ENCODE results near the gene ASTL. TPM values are rescaled to one million over a fixed set of nuclear protein-coding genes. Genes with fewer than 3 reads are reported as not detected.

Gene ASTL
- total RNA-seq, 1 donor from 2014 or later: not detected

DNA sequence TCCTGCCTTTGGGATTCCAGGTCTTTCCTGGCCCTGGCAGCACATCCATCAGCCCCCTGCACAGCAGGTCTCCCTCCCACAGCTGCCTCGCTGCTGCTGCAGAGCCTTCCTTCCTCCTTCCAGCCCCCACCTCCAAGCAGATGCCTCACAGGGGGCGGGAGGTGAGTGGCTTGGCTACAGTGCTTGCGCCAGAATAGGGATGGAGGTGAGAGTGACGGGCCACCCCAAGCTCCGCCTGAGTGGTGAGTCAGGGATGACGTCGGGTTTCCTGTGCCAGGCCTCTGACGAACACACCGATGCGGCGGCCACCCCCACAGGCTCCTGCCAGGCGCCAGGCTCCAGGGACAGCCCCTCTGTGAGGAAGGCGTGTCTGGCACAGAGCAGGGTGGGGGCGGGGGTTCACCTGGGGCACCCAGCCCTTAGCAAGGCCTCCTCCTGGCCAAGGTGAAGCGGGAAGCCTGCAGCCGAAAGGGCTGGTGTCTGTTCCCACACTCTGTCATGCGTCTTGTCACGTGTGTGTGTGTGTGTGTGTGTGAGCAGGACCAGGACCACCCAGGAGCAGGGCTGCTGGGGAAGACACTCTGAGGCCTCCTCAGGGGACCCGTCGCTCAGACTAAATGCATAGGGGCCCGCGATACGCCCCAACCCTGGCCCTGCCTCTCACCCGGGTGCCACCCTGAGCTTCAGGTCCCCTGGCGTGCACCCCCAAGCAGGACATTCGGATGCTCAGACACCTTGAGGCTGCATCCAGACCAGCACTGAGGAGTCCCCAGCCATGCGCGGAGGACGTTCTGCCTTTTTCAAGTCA lies 10.3 kb upstream of the ASTL start:
- no peak overlapping the region for H3K27ac Mint-ChIP-seq (ENCODE audit: unreplicated experiment)
- peaks cover 2% of the 10 kb centered on the region for H3K27me3 Mint-ChIP-seq (ENCODE audit: low read depth)
- H3K4me3 Mint-ChIP-seq (ENCODE audit: unreplicated experiment): no peak overlapping the region

DNA sequence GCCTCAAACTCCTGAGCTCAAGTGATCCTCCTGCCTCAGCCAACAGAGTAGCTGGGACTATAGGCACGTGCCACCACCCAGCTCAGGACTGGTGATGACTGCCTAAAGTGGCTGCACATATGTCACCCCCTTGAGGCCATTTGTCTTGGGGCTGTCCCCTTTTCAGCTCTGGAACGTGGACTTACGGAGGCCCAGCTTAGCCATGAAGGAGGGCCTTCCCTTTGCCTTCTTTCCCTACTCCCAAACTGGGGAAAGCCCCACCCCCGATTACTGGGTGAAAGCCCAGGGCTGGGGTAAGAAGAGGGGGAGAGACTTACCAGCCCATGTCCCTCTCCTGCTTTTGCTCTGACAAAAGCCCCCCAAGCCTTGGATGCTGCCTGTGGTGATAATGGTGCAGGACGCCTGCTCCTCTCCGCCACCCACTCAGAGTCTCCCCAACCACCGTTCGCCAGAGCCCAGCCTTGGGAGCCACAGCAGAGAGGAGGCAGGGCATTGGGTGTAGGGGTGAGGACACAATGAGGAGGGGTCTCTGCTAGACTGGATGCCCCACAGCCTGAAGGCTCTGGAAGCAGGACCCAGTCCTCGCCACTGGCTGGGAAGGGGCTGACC lies 9.4 kb upstream of the ASTL start:
- DNase-seq (ENCODE audit: low spot score): no peak
- H3K27ac Mint-ChIP-seq (ENCODE audit: unreplicated experiment): no peak overlapping the region
- peaks cover 12% of the 10 kb centered on the region for H3K4me1 Mint-ChIP-seq (ENCODE audit: low read depth)
- H3K27me3 Mint-ChIP-seq (ENCODE audit: low read depth): peaks cover 2% of the 10 kb centered on the region
- no peaks in the 10 kb centered on the region for H3K9me3 Mint-ChIP-seq (ENCODE audit: low read depth)
- no peaks in the 10 kb centered on the region for H3K36me3 Mint-ChIP-seq (ENCODE audit: low read depth)
- H3K4me3 Mint-ChIP-seq (ENCODE audit: unreplicated experiment): no peak overlapping the region
- TF ChIP-seq, protein P1, sequence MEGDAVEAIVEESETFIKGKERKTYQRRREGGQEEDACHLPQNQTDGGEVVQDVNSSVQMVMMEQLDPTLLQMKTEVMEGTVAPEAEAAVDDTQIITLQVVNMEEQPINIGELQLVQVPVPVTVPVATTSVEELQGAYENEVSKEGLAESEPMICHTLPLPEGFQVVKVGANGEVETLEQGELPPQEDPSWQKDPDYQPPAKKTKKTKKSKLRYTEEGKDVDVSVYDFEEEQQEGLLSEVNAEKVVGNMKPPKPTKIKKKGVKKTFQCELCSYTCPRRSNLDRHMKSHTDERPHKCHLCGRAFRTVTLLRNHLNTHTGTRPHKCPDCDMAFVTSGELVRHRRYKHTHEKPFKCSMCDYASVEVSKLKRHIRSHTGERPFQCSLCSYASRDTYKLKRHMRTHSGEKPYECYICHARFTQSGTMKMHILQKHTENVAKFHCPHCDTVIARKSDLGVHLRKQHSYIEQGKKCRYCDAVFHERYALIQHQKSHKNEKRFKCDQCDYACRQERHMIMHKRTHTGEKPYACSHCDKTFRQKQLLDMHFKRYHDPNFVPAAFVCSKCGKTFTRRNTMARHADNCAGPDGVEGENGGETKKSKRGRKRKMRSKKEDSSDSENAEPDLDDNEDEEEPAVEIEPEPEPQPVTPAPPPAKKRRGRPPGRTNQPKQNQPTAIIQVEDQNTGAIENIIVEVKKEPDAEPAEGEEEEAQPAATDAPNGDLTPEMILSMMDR (IDR thresholded peaks at IDR 0.05): no peak

More for the DNA sequence above, 10.3 kb upstream of the ASTL start:
- Mint-ChIP-seq H3K4me1 (ENCODE audit: low read depth) (peaks cover 12% of the 10 kb centered on the region), H3K36me3 (ENCODE audit: low read depth) (no peaks in the 10 kb centered on the region), H3K9me3 (ENCODE audit: low read depth) (no peaks in the 10 kb centered on the region)
- DNase-seq (ENCODE audit: low spot score): peak; percentile 89
- TF ChIP-seq, protein P1 (IDR thresholded peaks at IDR 0.05): no peak

DNA sequence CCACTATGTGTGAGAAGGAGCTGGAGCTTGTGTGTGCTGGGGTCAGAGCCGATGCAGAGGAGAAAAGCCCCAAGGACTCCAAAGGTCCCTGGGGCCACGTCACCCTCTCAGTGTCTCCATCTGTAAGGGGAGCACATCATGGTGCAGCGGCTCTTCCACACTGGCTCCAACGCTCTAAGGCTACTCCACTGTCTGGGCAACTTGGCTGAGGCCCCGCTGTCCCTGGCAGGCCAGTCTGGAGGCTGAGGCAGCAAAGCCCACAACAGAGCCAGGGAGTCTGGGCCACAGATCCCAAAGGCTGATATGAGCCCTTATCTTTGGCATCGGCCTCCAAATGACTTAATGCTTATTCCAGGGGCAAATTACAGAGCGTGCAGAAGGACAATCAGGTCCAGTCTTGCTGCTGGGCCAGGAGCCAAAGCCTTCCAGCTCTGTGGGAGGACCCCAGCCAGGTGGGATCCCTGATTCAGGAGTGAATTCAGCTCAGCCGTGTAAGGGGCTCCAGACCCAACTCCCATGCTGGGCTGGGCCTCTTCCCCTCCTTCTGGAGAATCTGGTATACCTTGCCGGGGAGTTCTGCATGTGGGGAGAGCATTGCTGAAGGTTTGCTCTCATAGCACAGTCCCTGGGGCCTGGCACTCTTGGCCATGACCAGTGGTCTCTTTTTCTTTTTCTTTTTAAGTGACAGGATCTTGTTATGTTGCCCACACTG lies 8.7 kb upstream of the ASTL start:
- no peak for DNase-seq (ENCODE audit: low spot score)
- Mint-ChIP-seq H3K27ac (ENCODE audit: unreplicated experiment) (no peak overlapping the region), H3K4me1 (ENCODE audit: low read depth) (peaks cover 12% of the 10 kb centered on the region)

DNA sequence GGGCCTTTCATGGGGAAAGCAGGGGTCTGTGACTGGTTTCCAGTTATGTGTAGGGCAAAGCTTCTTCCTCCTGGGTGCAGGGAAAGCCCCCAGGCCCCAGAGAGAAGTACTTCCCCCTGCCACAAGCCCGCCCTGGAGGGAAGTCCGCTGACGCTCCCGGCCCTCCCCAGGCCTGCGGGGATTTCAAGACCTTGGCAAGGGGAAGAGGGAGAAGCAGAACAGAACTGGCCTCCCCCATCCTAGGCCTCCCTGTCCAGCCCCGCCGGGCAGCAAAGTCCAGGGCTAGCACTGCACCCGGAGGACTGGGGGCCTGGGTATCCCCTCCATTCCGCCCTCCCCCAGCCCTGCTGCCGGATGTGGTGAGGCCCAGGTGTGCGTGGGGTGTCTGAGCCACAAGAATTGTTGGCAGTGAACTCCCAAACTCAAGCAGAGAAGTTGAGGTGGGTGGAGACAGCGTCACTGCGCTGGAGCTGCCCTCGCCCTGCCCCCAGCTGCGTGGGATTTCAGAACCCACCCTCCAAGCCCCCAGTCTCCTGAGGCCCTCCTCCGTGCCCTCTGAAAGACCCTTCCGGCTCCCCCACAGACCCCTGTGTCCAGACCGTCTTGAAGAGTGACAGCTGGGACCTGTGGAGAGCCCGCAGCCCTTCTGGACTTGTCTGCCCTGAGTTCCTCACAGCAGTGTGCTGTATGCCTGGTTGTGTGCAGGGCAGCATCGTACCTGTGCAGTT lies 8.0 kb upstream of the ASTL start:
- peaks cover 2% of the 10 kb centered on the region for H3K27me3 Mint-ChIP-seq (ENCODE audit: low read depth)
- no peak overlapping the region for H3K27ac Mint-ChIP-seq (ENCODE audit: unreplicated experiment)

More for the DNA sequence above, 8.7 kb upstream of the ASTL start:
- H3K36me3 Mint-ChIP-seq (ENCODE audit: low read depth): no peaks in the 10 kb centered on the region
- peaks cover 2% of the 10 kb centered on the region for H3K27me3 Mint-ChIP-seq (ENCODE audit: low read depth)
- no peak overlapping the region for H3K4me3 Mint-ChIP-seq (ENCODE audit: unreplicated experiment)
- TF ChIP-seq, protein P1 (IDR thresholded peaks at IDR 0.05): no peak
- H3K9me3 Mint-ChIP-seq (ENCODE audit: low read depth): no peaks in the 10 kb centered on the region

More for the DNA sequence above, 8.0 kb upstream of the ASTL start:
- no peaks in the 10 kb centered on the region for H3K36me3 Mint-ChIP-seq (ENCODE audit: low read depth)
- H3K4me1 Mint-ChIP-seq (ENCODE audit: low read depth): peaks cover 12% of the 10 kb centered on the region
- peak; percentile 83 for DNase-seq (ENCODE audit: low spot score)
- H3K9me3 Mint-ChIP-seq (ENCODE audit: low read depth): no peaks in the 10 kb centered on the region
- no peak overlapping the region for H3K4me3 Mint-ChIP-seq (ENCODE audit: unreplicated experiment)
- TF ChIP-seq, protein P1 (IDR thresholded peaks at IDR 0.05): no peak

All from chondrocyte (in vitro differentiated cells).